ENCODE results near the gene PRRX2. TPM values are rescaled to one million over a fixed set of nuclear protein-coding genes. Genes with fewer than 3 reads are reported as not detected.
A peak's percentile ranks its signal among the peaks of the same experiment; 100 is the strongest.

The PRRX2 gene
- total and polyA plus RNA-seq, 9 of the 15 experiments (the other 6 are each of a cell fraction or from before 2014, with no cell fraction given) = 0.21 TPM; not detected in 8

DNA sequence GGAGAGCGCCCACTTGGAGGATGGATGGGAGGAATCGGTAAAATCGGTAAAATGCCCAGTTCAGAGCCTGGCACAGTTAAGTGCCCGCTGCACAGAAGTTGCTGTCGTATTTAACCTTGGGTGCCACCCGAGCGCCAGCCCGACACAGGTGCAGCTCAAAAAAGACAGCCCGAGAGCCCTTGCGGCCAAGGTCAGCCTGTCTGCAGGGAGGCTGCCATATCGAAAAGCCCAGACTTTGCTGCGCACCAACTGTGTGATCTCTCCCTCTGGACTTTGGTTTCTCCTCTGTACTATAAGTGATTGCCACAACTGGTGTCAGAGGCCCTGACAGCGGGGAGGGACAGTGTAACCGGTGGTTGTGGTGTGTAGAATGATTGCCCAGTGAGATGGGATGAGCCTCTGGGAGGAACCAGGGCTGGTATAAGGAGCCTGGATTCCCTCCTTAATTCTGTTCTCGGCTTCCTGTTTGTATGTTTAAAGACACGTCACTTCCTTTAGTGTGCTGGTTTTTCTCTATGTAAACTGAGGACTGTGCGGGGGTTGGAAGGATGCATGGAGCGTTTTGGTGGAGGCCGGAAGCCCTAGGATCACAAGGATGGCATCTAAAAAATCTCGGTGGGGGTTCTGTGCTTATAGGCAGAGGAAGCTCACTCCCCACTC, 38.7 kb upstream of the PRRX2 start (continued):
- TF ChIP-seq, protein P1, sequence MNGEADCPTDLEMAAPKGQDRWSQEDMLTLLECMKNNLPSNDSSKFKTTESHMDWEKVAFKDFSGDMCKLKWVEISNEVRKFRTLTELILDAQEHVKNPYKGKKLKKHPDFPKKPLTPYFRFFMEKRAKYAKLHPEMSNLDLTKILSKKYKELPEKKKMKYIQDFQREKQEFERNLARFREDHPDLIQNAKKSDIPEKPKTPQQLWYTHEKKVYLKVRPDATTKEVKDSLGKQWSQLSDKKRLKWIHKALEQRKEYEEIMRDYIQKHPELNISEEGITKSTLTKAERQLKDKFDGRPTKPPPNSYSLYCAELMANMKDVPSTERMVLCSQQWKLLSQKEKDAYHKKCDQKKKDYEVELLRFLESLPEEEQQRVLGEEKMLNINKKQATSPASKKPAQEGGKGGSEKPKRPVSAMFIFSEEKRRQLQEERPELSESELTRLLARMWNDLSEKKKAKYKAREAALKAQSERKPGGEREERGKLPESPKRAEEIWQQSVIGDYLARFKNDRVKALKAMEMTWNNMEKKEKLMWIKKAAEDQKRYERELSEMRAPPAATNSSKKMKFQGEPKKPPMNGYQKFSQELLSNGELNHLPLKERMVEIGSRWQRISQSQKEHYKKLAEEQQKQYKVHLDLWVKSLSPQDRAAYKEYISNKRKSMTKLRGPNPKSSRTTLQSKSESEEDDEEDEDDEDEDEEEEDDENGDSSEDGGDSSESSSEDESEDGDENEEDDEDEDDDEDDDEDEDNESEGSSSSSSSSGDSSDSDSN (IDR thresholded peaks at IDR 0.05; ENCODE audit: borderline replicate concordance in 1 of 2, low read depth in 2 of 2, low read length in 2 of 2) = no peak
- TF ChIP-seq, protein P2, sequence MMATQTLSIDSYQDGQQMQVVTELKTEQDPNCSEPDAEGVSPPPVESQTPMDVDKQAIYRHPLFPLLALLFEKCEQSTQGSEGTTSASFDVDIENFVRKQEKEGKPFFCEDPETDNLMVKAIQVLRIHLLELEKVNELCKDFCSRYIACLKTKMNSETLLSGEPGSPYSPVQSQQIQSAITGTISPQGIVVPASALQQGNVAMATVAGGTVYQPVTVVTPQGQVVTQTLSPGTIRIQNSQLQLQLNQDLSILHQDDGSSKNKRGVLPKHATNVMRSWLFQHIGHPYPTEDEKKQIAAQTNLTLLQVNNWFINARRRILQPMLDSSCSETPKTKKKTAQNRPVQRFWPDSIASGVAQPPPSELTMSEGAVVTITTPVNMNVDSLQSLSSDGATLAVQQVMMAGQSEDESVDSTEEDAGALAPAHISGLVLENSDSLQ (IDR thresholded peaks at IDR 0.05) = no peak
- TF ChIP-seq, protein P3, sequence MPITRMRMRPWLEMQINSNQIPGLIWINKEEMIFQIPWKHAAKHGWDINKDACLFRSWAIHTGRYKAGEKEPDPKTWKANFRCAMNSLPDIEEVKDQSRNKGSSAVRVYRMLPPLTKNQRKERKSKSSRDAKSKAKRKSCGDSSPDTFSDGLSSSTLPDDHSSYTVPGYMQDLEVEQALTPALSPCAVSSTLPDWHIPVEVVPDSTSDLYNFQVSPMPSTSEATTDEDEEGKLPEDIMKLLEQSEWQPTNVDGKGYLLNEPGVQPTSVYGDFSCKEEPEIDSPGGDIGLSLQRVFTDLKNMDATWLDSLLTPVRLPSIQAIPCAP (CRISPR knock-in tag; IDR thresholded peaks at IDR 0.05; ENCODE audit: borderline replicate concordance) = 0 out of 2 replicates have a peak, but pooled peaks have one; percentile 15
- TF ChIP-seq SIN3A (IDR thresholded peaks at IDR 0.05; ENCODE audit: borderline replicate concordance in 2 of 2, control insufficient read depth in 1 of 2, low read depth in 2 of 2, low read length in 2 of 2) (peak; percentile 10 to 62; a peak in 2 of 4 replicates), ZNF3 (CRISPR knock-in tag; IDR thresholded peaks at IDR 0.05) (no peak), SNRNP70 (optimal IDR thresholded peaks at IDR 0.05; ENCODE audit: low read depth, low read length) (no peak), BHLHE40 (IDR thresholded peaks at IDR 0.05; ENCODE audit: low read length) (no peak), YY1 (IDR thresholded peaks at IDR 0.05; ENCODE audit: borderline replicate concordance in 1 of 3, control insufficient read depth in 1 of 3, extremely low read depth in 1 of 3, insufficient read depth in 3 of 3, insufficient read length in 1 of 3, insufficient replicate concordance in 2 of 3, low read depth in 1 of 3, low read length in 2 of 3) (peak in 2 of 3 experiments; percentile 31 to 54)
- TF ChIP-seq, protein P4, sequence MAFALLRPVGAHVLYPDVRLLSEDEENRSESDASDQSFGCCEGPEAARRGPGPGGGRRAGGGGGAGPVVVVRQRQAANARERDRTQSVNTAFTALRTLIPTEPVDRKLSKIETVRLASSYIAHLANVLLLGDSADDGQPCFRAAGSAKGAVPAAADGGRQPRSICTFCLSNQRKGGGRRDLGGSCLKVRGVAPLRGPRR (CRISPR knock-in tag; IDR thresholded peaks at IDR 0.05) = no peak

Measured in K562 (cell line).